ENCODE measurements around the gene GDPGP1. TPM values are rescaled to one million over a fixed set of nuclear protein-coding genes. Genes with fewer than 3 reads are reported as not detected.
"Not testable (repeated sequence)": the region's sequence is repeated elsewhere in the genome, so short reads cannot be mapped to it uniquely, and the experiment has no call there.

Gene GDPGP1
- total RNA-seq, 4 donors from 2014 or later: 8.3 to 24.0 (median 19.6) TPM

- TF ChIP-seq CTCF (IDR thresholded peaks at IDR 0.05) (no peak), POLR2A (IDR thresholded peaks at IDR 0.05) (no peak)
- Histone ChIP-seq H3K36me3 (peaks cover 0 to 43% (median 0%) of the 10 kb centered on the region in 3 donors), H3K4me1 (peaks cover 0 to 19% (median 10%) of the 10 kb centered on the region in 4 donors)
These were observed 36.6 kb downstream of the GDPGP1 start for GRCh38 chr15:90270502-90271150.

GRCh38 chr15:90271459-90272166 lies 37.6 kb downstream of the GDPGP1 start:
- Histone ChIP-seq H3K27ac (no peak overlapping the region), H3K27me3 (no peaks in the 10 kb centered on the region), H3K9me3 (no peaks in the 10 kb centered on the region), H3K4me1 (peaks cover 0 to 18% (median 10%) of the 10 kb centered on the region in 4 donors), H3K36me3 (peaks cover 0 to 43% (median 0%) of the 10 kb centered on the region in 3 donors), H3K4me3 (no peak overlapping the region)
- DNase-seq: no peak
- TF ChIP-seq CTCF (IDR thresholded peaks at IDR 0.05): no peak
- TF ChIP-seq POLR2A (IDR thresholded peaks at IDR 0.05): no peak

More at GRCh38 chr15:90270502-90271150, 36.6 kb downstream of the GDPGP1 start:
- Histone ChIP-seq H3K27me3 (no peaks in the 10 kb centered on the region), H3K4me3 (no peak overlapping the region), H3K27ac (no peak overlapping the region), H3K9me3 (no peaks in the 10 kb centered on the region)
- DNase-seq: no peak

- H3K27me3 ChIP-seq, H3K4me3 ChIP-seq, H3K4me1 ChIP-seq, H3K27ac ChIP-seq, H3K9me3 ChIP-seq, DNase-seq: not testable (repeated sequence)
- H3K36me3 ChIP-seq: peaks cover 0 to 12% (median 0%) of the 10 kb centered on the region in 3 donors
These were observed 44.5 kb downstream of the GDPGP1 start for GRCh38 chr15:90278467-90278866.

GRCh38 chr15:90280743-90281142 lies 46.7 kb downstream of the GDPGP1 start:
- not testable (repeated sequence) for H3K27ac ChIP-seq, H3K4me3 ChIP-seq, H3K36me3 ChIP-seq, H3K9me3 ChIP-seq, H3K4me1 ChIP-seq, H3K27me3 ChIP-seq
- DNase-seq: peak in 1 of 3 donors; percentile 32

DNA sequence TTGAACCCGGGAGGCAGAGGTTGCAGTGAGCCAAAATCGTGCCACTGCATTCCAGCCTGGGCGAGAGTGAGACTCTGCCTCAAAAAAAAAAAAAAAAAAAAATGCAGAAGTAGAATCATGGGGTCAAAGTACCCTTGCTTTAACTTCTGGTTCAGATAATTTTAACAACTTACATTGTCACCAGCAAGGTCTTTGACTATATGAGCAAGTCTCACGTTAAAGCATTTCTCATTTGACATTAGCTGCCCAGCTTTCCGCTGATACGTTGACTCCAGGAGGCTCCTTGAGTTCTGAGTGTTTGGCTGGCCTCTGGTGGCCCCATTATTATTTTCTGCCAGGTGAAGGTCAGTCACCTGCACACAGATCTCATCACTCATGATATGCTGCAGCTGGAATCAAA lies 47.6 kb downstream of the GDPGP1 start:
- not testable (repeated sequence) for H3K36me3 ChIP-seq, H3K27me3 ChIP-seq, H3K27ac ChIP-seq, H3K9me3 ChIP-seq, H3K4me1 ChIP-seq, H3K4me3 ChIP-seq
- peak in 1 of 3 donors; percentile 32 for DNase-seq

DNA sequence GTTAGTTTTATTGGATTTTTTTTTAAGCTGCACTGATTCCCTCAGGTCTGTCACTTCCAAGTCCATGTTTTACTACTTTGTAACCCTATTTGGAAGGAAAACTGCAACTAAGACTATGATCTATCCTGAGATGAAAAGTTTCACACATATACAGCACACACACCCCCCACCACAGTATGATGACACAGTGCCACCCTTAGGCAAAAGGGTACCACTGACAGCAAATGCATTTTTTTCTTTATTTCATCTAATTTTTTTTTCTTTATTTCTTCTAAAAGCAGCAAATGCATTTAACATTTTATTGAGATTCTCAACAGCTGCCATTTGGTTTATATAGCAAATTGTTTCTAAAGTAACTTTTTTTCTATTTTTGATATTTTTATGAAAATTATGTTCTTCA lies 52.7 kb downstream of the GDPGP1 start:
- Histone ChIP-seq H3K27ac (no peak overlapping the region), H3K4me3 (no peak overlapping the region), H3K27me3 (no peaks in the 10 kb centered on the region), H3K36me3 (no peaks in the 10 kb centered on the region), H3K4me1 (no peaks in the 10 kb centered on the region), H3K9me3 (no peaks in the 10 kb centered on the region)
- TF ChIP-seq CTCF (IDR thresholded peaks at IDR 0.05): peak; percentile 25 to 49 (median 42)
- TF ChIP-seq POLR2A (IDR thresholded peaks at IDR 0.05): no peak
- DNase-seq: peak in 1 of 3 donors; percentile 32

DNA sequence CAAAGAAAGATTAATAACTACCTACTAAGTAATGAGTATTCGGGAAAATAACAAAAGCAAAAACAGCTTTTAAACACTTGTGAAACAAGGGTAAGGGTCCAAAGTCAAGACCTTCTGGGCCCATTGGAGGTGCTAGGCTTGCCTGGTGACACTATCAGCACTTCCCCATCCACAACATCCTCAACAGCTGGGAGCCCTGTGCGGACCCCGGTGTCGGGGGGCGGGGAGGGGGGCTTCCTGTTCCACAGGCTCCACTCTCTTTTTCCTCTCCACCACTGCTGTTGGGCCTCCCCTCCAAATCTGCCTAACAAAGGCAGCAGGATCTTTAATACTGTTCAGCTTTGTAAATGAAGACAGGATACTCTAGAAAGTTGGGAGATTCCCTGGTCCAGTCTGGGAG lies 53.1 kb downstream of the GDPGP1 start:
- Histone ChIP-seq H3K27ac (no peak overlapping the region), H3K4me3 (no peak overlapping the region), H3K27me3 (no peaks in the 10 kb centered on the region), H3K36me3 (no peaks in the 10 kb centered on the region), H3K4me1 (no peaks in the 10 kb centered on the region), H3K9me3 (no peaks in the 10 kb centered on the region)
- no peak for TF ChIP-seq CTCF (IDR thresholded peaks at IDR 0.05)
- no peak for TF ChIP-seq POLR2A (IDR thresholded peaks at IDR 0.05)
- no peak for DNase-seq
